OCI-LY7 (cell line): ENCODE results near the gene KCTD21. TPM values are rescaled to one million over a fixed set of nuclear protein-coding genes. Genes with fewer than 3 reads are reported as not detected.
"Not testable (repeated sequence)": the region's sequence is repeated elsewhere in the genome, so short reads cannot be mapped to it uniquely, and the experiment has no call there.

Source experiments
- BruUV-seq: library from RNA; stranded (reverse); fragments of 400-500 nt; replicated peaks from 2 replicates; lab custom pipeline; 2021; lab: Mats Ljungman, UMichigan
- CTCF ChIA-PET: fragments of 300-600 bp; sonication (Branson Sonifier 250); formaldehyde crosslinking; loops from one replicate; lab custom pipeline; 2022; ENCODE audit warnings: antibody characterized with exemption; ENCODE audit not compliant: unreplicated experiment; lab: Charles Lee
- POLR2A ChIA-PET: fragments of 300-600 bp; sonication (Branson Sonifier 250); formaldehyde crosslinking; loops from one replicate; lab custom pipeline; 2022; ENCODE audit warnings: antibody characterized with exemption; lab: Charles Lee
- DNase-seq: peaks from one replicate; pipeline ENCODE4 v3.0.0-alpha.2; 2015; ENCODE audit warnings: low spot score
- H2AFZ ChIP-seq: fragments of 200-600 bp; sonication (generic), shearing (Covaris generic); 2 replicates; pipeline ENCODE4 v1.6.1; 2014; ENCODE audit warnings: mild to moderate bottlenecking, antibody characterized with exemption, low read length, moderate library complexity
- H3K27ac ChIP-seq: fragments of 200-600 bp; sonication (generic); 2 replicates; pipeline ENCODE4 v1.5.1; 2014; ENCODE audit warnings: mixed run types, low read depth, mild to moderate bottlenecking, moderate library complexity, low read length, inconsistent platforms; ENCODE audit not compliant: poor library complexity, severe bottlenecking
- H3K36me3 ChIP-seq: fragments of 200-600 bp; sonication (generic); 2 replicates; pipeline ENCODE4 v1.6.1; 2014; ENCODE audit warnings: mild to moderate bottlenecking, antibody characterized with exemption, low read length, moderate library complexity, mixed read lengths; ENCODE audit not compliant: insufficient read depth
- H3K4me1 ChIP-seq: fragments of 200-600 bp; sonication (generic); 2 replicates; pipeline ENCODE4 v1.5.1; 2014; ENCODE audit warnings: mild to moderate bottlenecking, low read length; ENCODE audit not compliant: insufficient read depth, poor library complexity, severe bottlenecking
- H3K4me2 ChIP-seq: fragments of 200-600 bp; sonication (generic); 2 replicates; pipeline ENCODE4 v1.6.1; 2014; ENCODE audit warnings: mild to moderate bottlenecking, low read length
- H3K4me3 ChIP-seq: fragments of 200-600 bp; sonication (generic); 2 replicates; pipeline ENCODE4 v1.5.1; 2014; ENCODE audit warnings: mild to moderate bottlenecking, low read depth, low read length; ENCODE audit not compliant: poor library complexity, severe bottlenecking
- H3K79me2 ChIP-seq: fragments of 200-600 bp; sonication (generic); 2 replicates; pipeline ENCODE4 v1.6.1; 2016; ENCODE audit warnings: low read depth, mild to moderate bottlenecking, low read length, moderate library complexity, mixed read lengths; ENCODE audit not compliant: insufficient read depth
- H3K9me2 ChIP-seq: fragments of 200-600 bp; sonication (generic); 2 replicates; pipeline ENCODE4 v1.6.1; 2016; ENCODE audit warnings: mild to moderate bottlenecking, low read length, mixed read lengths; ENCODE audit not compliant: insufficient read depth
- H3K9me3 ChIP-seq: fragments of 200-600 bp; sonication (generic); 2 replicates; pipeline ENCODE4 v1.6.1; 2014; ENCODE audit warnings: mild to moderate bottlenecking, mixed run types, low read length, mixed read lengths
- H4K20me1 ChIP-seq: fragments of 200-600 bp; sonication (generic); 2 replicates; pipeline ENCODE4 v1.6.1; 2014; ENCODE audit warnings: mild to moderate bottlenecking, antibody characterized with exemption, low read length, moderate library complexity, mixed read lengths; ENCODE audit not compliant: insufficient read depth
- EZH2phosphoT487 ChIP-seq: fragments of 200-600 bp; sonication (generic); IDR thresholded peaks from 2 replicates; pipeline ENCODE4 v1.6.1; 2018; ENCODE audit warnings: low read depth, borderline replicate concordance, mild to moderate bottlenecking, mixed run types, antibody characterized with exemption, low read length, moderate library complexity, mixed read lengths
- intact Hi-C: fragments of 100-400 bp; cut with micrococcal nuclease; formaldehyde crosslinking; loops from one replicate; pipeline ENCODE4 v1.10.0; 2022; ENCODE audit not compliant: unreplicated experiment
- total RNA-seq, 2 experiments: library from RNA; depleted of rRNA in 1 of 2; stranded (reverse); fragments of >200 nt in 1 of 2; shearing (Covaris generic) in 1 of 2; gene quantifications; 2 replicates each; pipeline ENCODE4 v1.2.3, GENCODE V29; 2014 to 2022
- TF ChIP-seq, protein P1 (sequence below): fragments of 200-600 bp; sonication (generic); conservative IDR thresholded peaks from 2 replicates; pipeline ENCODE4 v1.5.1; 2014; ENCODE audit warnings: mild to moderate bottlenecking, antibody characterized with exemption, low read length, moderate library complexity, mixed read lengths

KCTD21 gene
- total RNA-seq, 2 experiments from 2014 or later: 1.5 to 2.5 TPM

DNA sequence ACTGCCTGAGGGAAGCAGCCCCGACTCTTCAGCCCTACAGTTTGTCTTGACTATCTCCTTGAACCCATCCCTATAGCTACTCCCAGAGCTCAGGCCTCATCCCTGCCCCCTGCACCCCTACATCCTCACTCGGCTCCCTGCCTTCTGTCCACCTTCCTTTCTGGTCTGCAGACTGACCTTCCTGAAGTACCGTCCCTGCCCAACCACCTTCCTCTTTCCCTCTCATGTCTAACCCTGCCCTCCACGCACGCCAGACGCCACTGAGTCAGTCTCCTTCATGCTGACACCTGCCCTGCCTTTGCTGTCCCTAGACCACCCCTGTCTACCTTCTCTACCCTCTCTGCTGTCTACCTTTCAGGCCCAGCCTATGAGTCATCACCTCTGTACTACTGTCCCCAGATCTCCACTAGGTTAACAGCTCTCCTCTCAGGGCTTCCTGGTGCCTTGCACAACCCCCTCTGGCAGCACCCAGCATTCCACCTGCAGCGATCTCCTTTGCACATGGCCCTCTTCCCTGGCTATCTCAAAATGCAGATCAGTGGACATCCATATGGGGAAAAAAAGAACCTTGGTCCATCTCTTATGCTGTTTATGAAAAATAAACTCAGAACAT, 8.9 kb downstream of the KCTD21 start:
- H3K79me2 ChIP-seq: no peaks in the 10 kb centered on the region
- H3K9me3 ChIP-seq: no peaks in the 10 kb centered on the region
- ChIA-PET CTCF (no interaction called here), POLR2A (no interaction called here)
- TF ChIP-seq EZH2phosphoT487: no peak
- no peak overlapping the region for H3K27ac ChIP-seq
- H3K9me2 ChIP-seq: no peaks in the 10 kb centered on the region
- no peak overlapping the region for H2AFZ ChIP-seq
- no peaks in the 10 kb centered on the region for H3K36me3 ChIP-seq
- H3K4me3 ChIP-seq: no peak overlapping the region
- DNase-seq: no peak
- intact Hi-C loops: no loop called here
- H3K4me1 ChIP-seq: no peaks in the 10 kb centered on the region
- H3K4me2 ChIP-seq: no peak overlapping the region
- BruUV-seq: no TSS peak
- no peaks in the 10 kb centered on the region for H4K20me1 ChIP-seq

DNA sequence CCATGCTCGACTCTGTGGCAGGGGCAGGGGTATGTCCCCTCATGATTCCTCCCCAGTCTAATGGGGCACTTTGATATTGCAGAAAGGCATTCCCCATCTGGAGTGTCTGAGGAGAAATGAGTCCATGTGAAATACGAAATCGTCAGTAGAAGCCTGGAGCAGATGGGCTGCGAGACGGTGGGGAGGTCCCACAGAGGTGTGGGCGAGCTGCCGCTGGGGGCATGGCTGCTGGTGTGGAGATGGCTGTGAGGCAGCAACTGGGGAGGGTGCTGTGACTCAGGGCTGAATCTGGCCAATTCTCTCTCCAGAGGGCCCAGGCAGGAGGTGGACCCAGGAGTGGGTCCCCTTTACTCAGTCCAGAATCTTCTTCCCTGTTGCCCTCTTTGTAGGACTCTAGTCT, 11.2 kb downstream of the KCTD21 start:
- H3K9me3 ChIP-seq: no peaks in the 10 kb centered on the region
- no TSS peak for BruUV-seq
- no peaks in the 10 kb centered on the region for H3K36me3 ChIP-seq
- ChIA-PET CTCF (no interaction called here), POLR2A (no interaction called here)
- H2AFZ ChIP-seq: no peak overlapping the region
- no peak overlapping the region for H3K4me3 ChIP-seq
- no peaks in the 10 kb centered on the region for H3K79me2 ChIP-seq
- no peak overlapping the region for H3K4me2 ChIP-seq
- no peak overlapping the region for H3K27ac ChIP-seq
- intact Hi-C loops: no loop called here
- H3K9me2 ChIP-seq: no peaks in the 10 kb centered on the region
- no peak for DNase-seq
- no peaks in the 10 kb centered on the region for H4K20me1 ChIP-seq
- TF ChIP-seq, protein P1, sequence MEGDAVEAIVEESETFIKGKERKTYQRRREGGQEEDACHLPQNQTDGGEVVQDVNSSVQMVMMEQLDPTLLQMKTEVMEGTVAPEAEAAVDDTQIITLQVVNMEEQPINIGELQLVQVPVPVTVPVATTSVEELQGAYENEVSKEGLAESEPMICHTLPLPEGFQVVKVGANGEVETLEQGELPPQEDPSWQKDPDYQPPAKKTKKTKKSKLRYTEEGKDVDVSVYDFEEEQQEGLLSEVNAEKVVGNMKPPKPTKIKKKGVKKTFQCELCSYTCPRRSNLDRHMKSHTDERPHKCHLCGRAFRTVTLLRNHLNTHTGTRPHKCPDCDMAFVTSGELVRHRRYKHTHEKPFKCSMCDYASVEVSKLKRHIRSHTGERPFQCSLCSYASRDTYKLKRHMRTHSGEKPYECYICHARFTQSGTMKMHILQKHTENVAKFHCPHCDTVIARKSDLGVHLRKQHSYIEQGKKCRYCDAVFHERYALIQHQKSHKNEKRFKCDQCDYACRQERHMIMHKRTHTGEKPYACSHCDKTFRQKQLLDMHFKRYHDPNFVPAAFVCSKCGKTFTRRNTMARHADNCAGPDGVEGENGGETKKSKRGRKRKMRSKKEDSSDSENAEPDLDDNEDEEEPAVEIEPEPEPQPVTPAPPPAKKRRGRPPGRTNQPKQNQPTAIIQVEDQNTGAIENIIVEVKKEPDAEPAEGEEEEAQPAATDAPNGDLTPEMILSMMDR: no peak
- no peak for TF ChIP-seq EZH2phosphoT487
- no peaks in the 10 kb centered on the region for H3K4me1 ChIP-seq

DNA sequence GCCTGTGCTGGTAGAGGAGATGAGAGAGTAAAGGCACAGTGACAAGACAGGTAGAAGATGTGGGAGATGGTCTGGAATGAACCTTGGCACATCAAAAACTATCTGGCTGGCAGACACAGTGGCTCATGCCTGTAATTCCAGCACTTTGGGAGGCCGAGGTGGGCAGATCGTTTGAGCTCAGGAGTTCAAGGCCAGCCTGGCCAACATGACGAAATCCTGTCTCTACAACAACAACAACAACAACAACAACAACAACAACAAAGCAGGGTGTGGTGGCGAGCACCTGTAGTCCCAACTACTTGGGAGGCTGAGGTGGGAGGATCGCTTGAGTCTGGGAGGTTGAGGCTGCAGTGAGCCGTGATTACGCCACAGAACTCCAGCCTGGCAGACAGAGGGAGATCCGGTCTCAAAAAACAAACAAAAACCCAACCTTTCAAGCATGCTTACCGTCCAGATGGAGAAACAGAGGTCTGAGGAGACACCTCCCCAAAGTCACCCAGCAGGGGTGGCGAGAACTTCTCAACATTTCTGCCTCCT, 11.8 kb downstream of the KCTD21 start:
- no peaks in the 10 kb centered on the region for H3K9me3 ChIP-seq
- BruUV-seq: no TSS peak
- POLR2A ChIA-PET: no interaction called here

GRCh38 chr11:78175862-78176261, 12.6 kb downstream of the KCTD21 start:
- intact Hi-C loops, DNase-seq, H3K9me3 ChIP-seq, H3K4me2 ChIP-seq, H3K79me2 ChIP-seq, H3K9me2 ChIP-seq, H3K27ac ChIP-seq, POLR2A ChIA-PET, H3K4me1 ChIP-seq, H3K36me3 ChIP-seq, BruUV-seq, H3K4me3 ChIP-seq, H4K20me1 ChIP-seq, CTCF ChIA-PET, H2AFZ ChIP-seq: not testable (repeated sequence)

More for the DNA sequence above, 11.8 kb downstream of the KCTD21 start:
- no peaks in the 10 kb centered on the region for H3K36me3 ChIP-seq
- no peak overlapping the region for H3K27ac ChIP-seq
- H3K79me2 ChIP-seq: no peaks in the 10 kb centered on the region
- H3K9me2 ChIP-seq: no peaks in the 10 kb centered on the region
- H3K4me2 ChIP-seq: no peak overlapping the region
- intact Hi-C loops: no loop called here
- no peak overlapping the region for H2AFZ ChIP-seq
- H3K4me3 ChIP-seq: no peak overlapping the region
- TF ChIP-seq EZH2phosphoT487: no peak
- TF ChIP-seq, protein P1: no peak
- CTCF ChIA-PET: no interaction called here
- H3K4me1 ChIP-seq: no peaks in the 10 kb centered on the region
- no peak for DNase-seq
- no peaks in the 10 kb centered on the region for H4K20me1 ChIP-seq
